AG20443 (cell line): ENCODE results near the gene REST.
"Not testable (repeated sequence)": the region's sequence is repeated elsewhere in the genome, so short reads cannot be mapped to it uniquely, and the experiment has no call there.

Source experiments
- DNase-seq: peaks from one replicate; pipeline ENCODE4 v3.0.0; 2012; ENCODE audit warnings: low spot score, mixed read lengths

Gene REST

GRCh38 chr4:56909086-56909894 is 1.6 kb downstream of the REST start:
- peak; percentile 76 for DNase-seq

- DNase-seq, result no peak
Observed at GRCh38 chr4:56910172-56910967, 2.7 kb downstream of the REST start.

GRCh38 chr4:56914336-56914735 is 6.6 kb downstream of the REST start:
- no peak for DNase-seq

GRCh38 chr4:56914977-56915376 is 7.3 kb downstream of the REST start:
- DNase-seq, result not testable (repeated sequence)

- no peak for DNase-seq
Observed at GRCh38 chr4:56927196-56927595, 19.5 kb downstream of the REST start.

- DNase-seq, result no peak
Observed at GRCh38 chr4:56930638-56931037, 22.9 kb downstream of the REST start.

GRCh38 chr4:56931924-56932323 is 24.2 kb downstream of the REST start:
- DNase-seq, result no peak

GRCh38 chr4:56937262-56937661 is 29.6 kb downstream of the REST start:
- DNase-seq, result peak; percentile 70

- not testable (repeated sequence) for DNase-seq
Observed at GRCh38 chr4:56939826-56940225, 32.1 kb downstream of the REST start.

GRCh38 chr4:56940403-56940802 is 32.7 kb downstream of the REST start:
- DNase-seq, result no peak

- no peak for DNase-seq
Observed at GRCh38 chr4:56940971-56941370, 33.3 kb downstream of the REST start.

- no peak for DNase-seq
Observed at GRCh38 chr4:56941403-56941802, 33.7 kb downstream of the REST start.

- no peak for DNase-seq
Observed at GRCh38 chr4:56953680-56954520, 46.2 kb downstream of the REST start.

GRCh38 chr4:56958111-56958517 is 50.4 kb downstream of the REST start:
- peak; percentile 93 for DNase-seq

- DNase-seq, result no peak
Observed at GRCh38 chr4:56959100-56959499, 51.4 kb downstream of the REST start.

- no peak for DNase-seq
Observed at GRCh38 chr4:56961107-56961500, 53.4 kb downstream of the REST start.

- DNase-seq, result no peak
Observed at GRCh38 chr4:56971383-56971782, 63.7 kb downstream of the REST start.

GRCh38 chr4:56972389-56972788 is 64.7 kb downstream of the REST start:
- DNase-seq, result no peak

GRCh38 chr4:56972809-56973208 is 65.1 kb downstream of the REST start:
- DNase-seq, result no peak

- DNase-seq, result no peak
Observed at GRCh38 chr4:56973336-56973735, 65.6 kb downstream of the REST start.

- DNase-seq, result peak; percentile 27
Observed at GRCh38 chr4:56976283-56976836, 68.7 kb downstream of the REST start.

GRCh38 chr4:56976837-56977320 is 69.2 kb downstream of the REST start:
- peak; percentile 55 for DNase-seq
